GM10248 (cell line): Measurements from ENCODE around the gene DNTT.
"Not testable (repeated sequence)": the region's sequence is repeated elsewhere in the genome, so short reads cannot be mapped to it uniquely, and the experiment has no call there.

Source experiments
- CTCF ChIA-PET: fragments of 300-600 bp; sonication (Branson Sonifier 250); formaldehyde crosslinking; extraction: SDS; loops from one replicate; lab custom pipeline; 2021; ENCODE audit warnings: antibody characterized with exemption; lab: Yijun Ruan, JAX
- POLR2A ChIA-PET: fragments of 350-650 bp; sonication (Branson Sonifier 250); formaldehyde crosslinking; extraction: SDS; loops from one replicate; lab custom pipeline; 2020; ENCODE audit warnings: antibody characterized with exemption; lab: Yijun Ruan, JAX
- DNase-seq: peaks from one replicate; pipeline ENCODE4 v3.0.0; 2012; ENCODE audit errors: extremely low spot score
- CTCF ChIP-seq: IDR thresholded peaks from 2 replicates; pipeline ENCODE4 v1.5.1; 2012; ENCODE audit warnings: mild to moderate bottlenecking, low read depth; ENCODE audit errors: extremely low read depth, missing control alignments, control extremely low read depth

The DNTT gene

GRCh38 chr10:96298362-96298761 is 5.9 kb upstream of the DNTT start:
- ChIA-PET CTCF (interaction anchor here (1.0 to 17.3 kb wide), 9 partner anchors 8 to 281 kb away, joined by 3 to 548 read pairs (median 4); no protein-coding TSS in a partner anchor), POLR2A (no interaction called here)
- no peak for DNase-seq
- TF ChIP-seq CTCF: no peak

GRCh38 chr10:96299383-96299782 is 4.9 kb upstream of the DNTT start:
- no peak for TF ChIP-seq CTCF
- CTCF ChIA-PET: interaction anchor here (0.8 to 17.3 kb wide), 12 partner anchors 9 to 282 kb away, joined by 3 to 548 read pairs (median 4); no protein-coding TSS in a partner anchor
- no peak for DNase-seq
- POLR2A ChIA-PET: no interaction called here

- no peak for DNase-seq
- TF ChIP-seq CTCF: no peak
- CTCF ChIA-PET: interaction anchor here (1.0 to 17.3 kb wide), 9 partner anchors 8 to 285 kb away, joined by 3 to 548 read pairs (median 6); no protein-coding TSS in a partner anchor
- POLR2A ChIA-PET: no interaction called here
Measured at GRCh38 chr10:96301616-96302015, 2.6 kb upstream of the DNTT start.

GRCh38 chr10:96305019-96305418 is 785 bp downstream of the DNTT start:
- CTCF ChIA-PET: interaction anchor here (1.1 to 17.3 kb wide), 6 partner anchors 11 to 612 kb away, joined by 3 to 548 read pairs (median 5); partner anchors contain the start of gene TCTN3
- DNase-seq: no peak
- TF ChIP-seq CTCF: no peak
- POLR2A ChIA-PET: no interaction called here

GRCh38 chr10:96306516-96306915 is 2.3 kb downstream of the DNTT start:
- no peak for DNase-seq
- ChIA-PET CTCF (interaction anchor here (0.8 to 17.3 kb wide), 5 partner anchors 8 to 290 kb away, joined by 3 to 548 read pairs (median 3); no protein-coding TSS in a partner anchor), POLR2A (no interaction called here)
- no peak for TF ChIP-seq CTCF

- DNase-seq, POLR2A ChIA-PET: not testable (repeated sequence)
- CTCF ChIA-PET: interaction anchor here (1.1 to 2.0 kb wide), 3 partner anchors 16 to 79 kb away, joined by 7 to 8 read pairs (median 7); no protein-coding TSS in a partner anchor
Measured at GRCh38 chr10:96308854-96309253, 4.6 kb downstream of the DNTT start.

GRCh38 chr10:96309628-96310320 is 5.5 kb downstream of the DNTT start:
- no peak for DNase-seq
- no peak for TF ChIP-seq CTCF
- CTCF ChIA-PET: interaction anchor here (1.0 to 1.5 kb wide), 3 partner anchors 9 to 293 kb away, joined by 3 to 9 read pairs (median 3); no protein-coding TSS in a partner anchor
- POLR2A ChIA-PET: no interaction called here
